ENCODE measurements around the gene RPLP2.

RPLP2 gene

DNA sequence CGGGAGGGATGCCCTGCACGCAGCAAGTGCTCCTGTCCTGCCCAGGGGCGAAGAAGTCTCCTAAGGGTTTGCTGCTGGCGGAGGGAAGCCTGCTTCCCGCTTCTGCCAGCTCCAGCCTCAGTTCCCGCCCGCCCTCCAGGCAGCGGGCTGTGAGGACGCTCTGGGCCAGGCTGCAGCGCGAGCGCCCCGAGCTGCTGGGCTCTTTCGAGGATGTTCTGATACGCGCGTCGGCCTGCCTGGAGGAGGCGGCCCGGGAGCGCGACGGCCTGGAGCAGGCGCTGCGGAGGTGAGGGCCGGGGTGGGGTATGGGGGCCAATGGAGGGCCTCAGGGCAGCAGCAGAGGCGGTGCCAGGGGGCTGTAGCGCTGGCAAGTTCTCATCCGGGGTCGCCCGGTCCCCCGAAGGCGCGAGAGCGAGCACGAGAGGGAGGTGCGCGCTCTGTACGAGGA lies 20.1 kb downstream of the RPLP2 start:
- Histone ChIP-seq H3K9me3 (no peaks in the 10 kb centered on the region), H3K4me3 (peak overlapping the region; percentile 41), H3K4me1 (peaks cover 0 to 88% (median 66%) of the 10 kb centered on the region in 4 donors), H3K36me3 (peaks cover 10 to 12% (median 11%) of the 10 kb centered on the region in 3 donors), H3K27ac (peak overlapping the region in 1 of 2 donors; percentile 41), H3K27me3 (peaks cover 0 to 72% of the 10 kb centered on the region in 2 donors)
- no peak for DNase-seq
- TF ChIP-seq, protein P1, sequence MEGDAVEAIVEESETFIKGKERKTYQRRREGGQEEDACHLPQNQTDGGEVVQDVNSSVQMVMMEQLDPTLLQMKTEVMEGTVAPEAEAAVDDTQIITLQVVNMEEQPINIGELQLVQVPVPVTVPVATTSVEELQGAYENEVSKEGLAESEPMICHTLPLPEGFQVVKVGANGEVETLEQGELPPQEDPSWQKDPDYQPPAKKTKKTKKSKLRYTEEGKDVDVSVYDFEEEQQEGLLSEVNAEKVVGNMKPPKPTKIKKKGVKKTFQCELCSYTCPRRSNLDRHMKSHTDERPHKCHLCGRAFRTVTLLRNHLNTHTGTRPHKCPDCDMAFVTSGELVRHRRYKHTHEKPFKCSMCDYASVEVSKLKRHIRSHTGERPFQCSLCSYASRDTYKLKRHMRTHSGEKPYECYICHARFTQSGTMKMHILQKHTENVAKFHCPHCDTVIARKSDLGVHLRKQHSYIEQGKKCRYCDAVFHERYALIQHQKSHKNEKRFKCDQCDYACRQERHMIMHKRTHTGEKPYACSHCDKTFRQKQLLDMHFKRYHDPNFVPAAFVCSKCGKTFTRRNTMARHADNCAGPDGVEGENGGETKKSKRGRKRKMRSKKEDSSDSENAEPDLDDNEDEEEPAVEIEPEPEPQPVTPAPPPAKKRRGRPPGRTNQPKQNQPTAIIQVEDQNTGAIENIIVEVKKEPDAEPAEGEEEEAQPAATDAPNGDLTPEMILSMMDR (IDR thresholded peaks at IDR 0.05) = no peak
- intact Hi-C loops (cut with DNase I; ENCODE audit: low total_unique reads) = no loop called here

DNA sequence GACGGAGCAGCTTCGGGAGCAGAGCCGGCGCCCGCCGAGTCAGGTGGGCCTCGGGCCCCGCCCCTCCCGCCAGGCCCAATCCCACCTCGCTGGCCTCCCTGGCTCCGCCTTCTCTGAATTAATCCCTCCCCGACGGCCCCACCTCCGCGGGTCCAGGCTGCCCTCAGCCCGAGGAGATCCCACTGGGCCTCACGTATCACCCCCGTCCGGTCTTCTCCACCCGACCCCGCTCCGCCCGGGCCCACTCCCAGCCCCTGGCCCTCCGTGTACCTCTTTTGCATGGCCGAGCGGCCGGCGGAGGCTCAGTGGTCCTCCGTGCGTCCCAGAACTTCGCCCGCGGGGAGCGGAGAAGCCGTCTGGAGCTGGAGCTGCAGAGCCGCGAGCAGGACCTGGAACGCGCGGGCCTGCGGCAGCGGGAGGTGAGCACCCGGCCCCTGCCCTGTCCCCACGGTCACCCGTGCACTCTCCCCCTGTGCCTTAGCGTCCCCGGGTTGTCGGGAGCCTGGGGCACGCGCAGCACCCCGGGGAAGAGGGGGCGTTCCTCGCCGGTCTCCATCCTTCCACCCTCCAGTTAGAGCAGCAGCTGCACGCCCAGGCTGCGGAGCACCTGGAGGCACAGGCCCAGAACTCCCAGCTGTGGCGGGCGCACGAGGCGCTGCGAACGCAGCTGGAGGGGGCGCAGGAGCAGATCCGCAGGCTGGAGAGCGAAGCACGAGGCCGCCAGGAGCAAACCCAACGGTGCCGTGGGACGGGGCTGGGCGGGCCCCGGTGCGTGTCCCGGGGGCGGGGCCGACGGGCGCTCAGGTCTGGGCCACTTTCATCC lies 20.7 kb downstream of the RPLP2 start:
- H3K27me3 ChIP-seq = peaks cover 0 to 66% of the 10 kb centered on the region in 2 donors
- peak in 1 of 2 donors; percentile 91 for DNase-seq
- peak overlapping the region in 1 of 2 donors; percentile 41 for H3K27ac ChIP-seq
- H3K4me3 ChIP-seq = peak overlapping the region; percentile 41
- no peaks in the 10 kb centered on the region for H3K9me3 ChIP-seq
- peaks cover 4 to 5% (median 5%) of the 10 kb centered on the region in 3 donors for H3K36me3 ChIP-seq
- peaks cover 0 to 89% (median 72%) of the 10 kb centered on the region in 4 donors for H3K4me1 ChIP-seq
- intact Hi-C loops (cut with DNase I; ENCODE audit: low total_unique reads) = no loop called here
- TF ChIP-seq, protein P1 (IDR thresholded peaks at IDR 0.05) = no peak

DNA sequence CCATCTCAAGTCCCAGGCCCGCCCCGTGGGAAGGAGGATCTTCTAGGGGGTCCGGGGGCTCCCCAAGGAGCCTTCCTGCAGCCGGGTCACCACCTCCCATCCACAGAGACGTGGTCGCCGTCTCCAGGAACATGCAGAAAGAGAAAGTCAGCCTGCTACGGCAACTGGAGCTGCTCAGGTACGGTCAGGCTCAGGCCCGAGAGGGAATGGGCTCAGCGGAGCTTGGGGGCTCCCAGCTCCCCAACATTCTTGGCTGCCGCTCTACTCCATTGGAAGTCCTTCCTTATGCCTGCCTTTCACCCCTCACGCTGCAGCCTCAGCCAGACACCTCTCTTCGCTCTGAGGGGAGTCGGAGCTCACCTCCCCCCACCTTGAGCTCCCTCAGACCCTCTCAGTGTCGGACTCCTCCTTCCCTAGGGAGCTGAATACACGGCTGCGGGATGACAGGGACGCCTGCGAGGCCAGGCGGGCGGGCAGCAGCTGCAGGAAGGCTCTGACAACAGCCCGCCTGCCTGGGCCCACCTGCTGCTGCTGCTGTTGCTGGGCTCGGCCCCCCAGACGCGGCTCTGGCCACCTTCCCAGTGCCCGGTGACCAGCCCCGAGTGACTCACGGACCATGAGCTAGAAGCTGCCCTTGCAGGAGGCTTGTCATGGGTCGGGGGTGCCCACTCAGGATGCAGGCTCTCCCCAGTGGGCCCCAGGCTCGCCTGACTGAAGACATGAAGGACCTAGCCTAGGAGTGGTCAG lies 21.5 kb downstream of the RPLP2 start:
- H3K36me3 ChIP-seq = peaks cover 6 to 7% (median 6%) of the 10 kb centered on the region in 3 donors
- H3K4me1 ChIP-seq = peaks cover 0 to 90% (median 77%) of the 10 kb centered on the region in 4 donors
- peak overlapping the region in 1 of 2 donors; percentile 41 for H3K4me3 ChIP-seq
- intact Hi-C loops (cut with DNase I; ENCODE audit: low total_unique reads) = no loop called here
- H3K9me3 ChIP-seq = no peaks in the 10 kb centered on the region
- TF ChIP-seq, protein P1 (IDR thresholded peaks at IDR 0.05) = no peak
- no peak for DNase-seq
- H3K27ac ChIP-seq = no peak overlapping the region
- H3K27me3 ChIP-seq = peaks cover 0 to 59% of the 10 kb centered on the region in 2 donors

DNA sequence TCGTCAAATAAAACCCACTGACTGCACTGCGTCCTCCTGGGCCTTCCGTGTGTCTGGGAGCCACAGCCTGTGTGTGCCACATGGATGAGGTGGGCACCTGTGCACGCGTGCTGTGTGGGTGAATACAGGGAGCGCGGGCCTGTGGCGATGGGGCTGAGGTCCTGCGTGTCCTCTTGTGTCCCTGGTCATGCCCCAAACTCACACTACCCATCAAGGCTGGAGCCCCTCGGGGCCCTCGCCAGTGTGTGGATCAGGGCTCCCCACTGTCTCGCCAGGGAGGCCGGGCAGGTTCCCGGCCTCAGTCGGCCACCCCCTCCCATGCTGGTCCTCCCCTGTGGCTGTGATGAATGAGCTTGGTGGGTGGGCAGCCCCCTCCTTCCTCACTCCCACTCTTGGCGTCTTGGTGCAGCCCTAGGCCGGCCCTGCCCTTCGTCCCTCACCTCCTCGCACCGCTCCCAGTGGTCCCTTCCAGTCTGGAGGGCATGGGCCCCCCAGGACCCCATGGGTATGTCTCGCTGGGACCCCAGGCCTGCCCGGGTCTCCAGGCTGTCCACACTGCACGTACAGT lies 22.3 kb downstream of the RPLP2 start:
- H3K27ac ChIP-seq = peak overlapping the region; percentile 86 to 88
- H3K4me1 ChIP-seq = peaks cover 0 to 89% (median 73%) of the 10 kb centered on the region in 4 donors
- H3K4me3 ChIP-seq = peak overlapping the region; percentile 66 to 74
- no peaks in the 10 kb centered on the region for H3K9me3 ChIP-seq
- H3K27me3 ChIP-seq = peaks cover 0 to 51% of the 10 kb centered on the region in 2 donors
- peaks cover 11 to 14% (median 14%) of the 10 kb centered on the region in 3 donors for H3K36me3 ChIP-seq
- DNase-seq = no peak
- intact Hi-C loops (cut with DNase I; ENCODE audit: low total_unique reads) = no loop called here
- TF ChIP-seq, protein P1 (IDR thresholded peaks at IDR 0.05) = no peak

DNA sequence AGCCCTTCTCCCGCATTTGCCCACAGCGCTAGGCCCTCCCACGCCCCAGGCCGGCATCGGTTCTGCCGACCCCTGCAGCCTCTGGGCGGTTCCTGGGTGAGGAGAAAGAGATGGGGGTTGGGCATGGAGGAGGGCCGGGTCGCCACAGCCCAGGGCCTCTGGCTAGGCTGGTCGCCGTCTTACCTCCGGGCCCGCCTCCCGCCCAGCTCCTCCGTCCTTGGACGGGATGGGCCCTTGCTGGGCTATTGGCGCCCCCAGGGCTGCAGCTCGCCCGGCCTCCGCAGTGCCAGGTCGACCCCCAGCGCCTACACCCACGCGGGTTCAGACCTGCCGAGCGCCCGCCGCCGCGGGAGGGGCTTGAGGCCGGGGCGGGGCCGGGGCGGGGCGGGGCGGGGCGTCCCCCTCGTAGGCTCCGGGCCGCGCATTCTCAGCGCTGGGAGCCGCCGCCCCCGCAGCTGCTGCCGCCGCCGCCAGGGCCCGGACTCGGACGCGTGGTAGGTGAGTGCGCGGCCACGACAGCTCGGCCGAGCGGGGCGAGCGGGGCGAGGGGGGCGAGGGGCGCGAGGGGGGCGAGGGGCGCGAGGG lies 22.9 kb downstream of the RPLP2 start, which contains the start of gene CD151:
Gene CD151 (plus strand): TSS at position 424 of the 585 bp plus-strand sequence. CDS start 3,118 bp downstream, outside the sequence.
- Histone ChIP-seq H3K27me3 (peaks cover 0 to 45% of the 10 kb centered on the region in 2 donors), H3K36me3 (peaks cover 17 to 20% (median 20%) of the 10 kb centered on the region in 3 donors), H3K27ac (peak within 1 kb of the TSS; percentile 86 to 88), H3K4me3 (peak within 1 kb of the TSS; percentile 66 to 74), H3K4me1 (peaks cover 0 to 90% (median 70%) of the 10 kb centered on the region in 4 donors), H3K9me3 (no peaks in the 10 kb centered on the region)
- no peak for DNase-seq
- TF ChIP-seq, protein P1 (IDR thresholded peaks at IDR 0.05) = no peak
- intact Hi-C loops (cut with DNase I; ENCODE audit: low total_unique reads) = no loop called here

Measured in tibial artery (tissue), 4 donors.